OCI-LY3 (cell line): ENCODE measurements around the gene POC1B.

Source experiments
- CTCF ChIP-seq: fragments of 200-600, 300-600 bp; sonication (generic); IDR thresholded peaks from 2 replicates; pipeline ENCODE4 v1.5.1; 2014; ENCODE audit warnings: antibody characterized with exemption, low read length, low read depth
- EZH2phosphoT487 ChIP-seq: fragments of 200-600 bp; shearing (Covaris generic); IDR thresholded peaks from 2 replicates; pipeline ENCODE4 v1.6.1; 2018; ENCODE audit warnings: antibody characterized with exemption, mixed run types, low read depth

- TF ChIP-seq CTCF, result no peak
- no peak for TF ChIP-seq EZH2phosphoT487
Observed at GRCh38 chr12:89414851-89415250, 111.0 kb downstream of the POC1B start.
